ENCODE measurements around the gene STRA6.

GRCh38 chr15:74201710-74202420, 722 bp downstream of the STRA6 start:
- no peak for TF ChIP-seq YY1 (IDR thresholded peaks at IDR 0.05; ENCODE audit: insufficient read depth, insufficient read length)
- no peak for TF ChIP-seq ZNF274 (IDR thresholded peaks at IDR 0.05; ENCODE audit: low read depth, low read length)

Measured in NT2/D1 (cell line).